Upper lobe of left lung (tissue), 4 donors: ENCODE measurements around the gene STYXL1.

Experiments used
- POLR2A ChIP-seq, 4 donors: fragments of 450-650 bp; IDR thresholded peaks; one replicate each; pipeline ENCODE4 v1.5.1; 2016 to 2017; ENCODE audit warnings: antibody characterized with exemption in 4 of 4, mild to moderate bottlenecking in 2 of 4
- POLR2AphosphoS5 ChIP-seq, 2 donors: sonication (generic); formaldehyde crosslinking; IDR thresholded peaks; one replicate each; pipeline ENCODE4 v1.5.1; 2017; ENCODE audit warnings: antibody characterized with exemption in 2 of 2
- TF ChIP-seq, protein P1 (sequence below), 6 experiments: fragments of 450-650 bp in 4 of 6; fragments of 200-600 bp in 2 of 6; sonication (generic) in 2 of 6; IDR thresholded peaks; one replicate each; pipeline ENCODE4 v1.5.1; 2016 to 2019; ENCODE audit warnings: antibody characterized with exemption in 6 of 6

DNA sequence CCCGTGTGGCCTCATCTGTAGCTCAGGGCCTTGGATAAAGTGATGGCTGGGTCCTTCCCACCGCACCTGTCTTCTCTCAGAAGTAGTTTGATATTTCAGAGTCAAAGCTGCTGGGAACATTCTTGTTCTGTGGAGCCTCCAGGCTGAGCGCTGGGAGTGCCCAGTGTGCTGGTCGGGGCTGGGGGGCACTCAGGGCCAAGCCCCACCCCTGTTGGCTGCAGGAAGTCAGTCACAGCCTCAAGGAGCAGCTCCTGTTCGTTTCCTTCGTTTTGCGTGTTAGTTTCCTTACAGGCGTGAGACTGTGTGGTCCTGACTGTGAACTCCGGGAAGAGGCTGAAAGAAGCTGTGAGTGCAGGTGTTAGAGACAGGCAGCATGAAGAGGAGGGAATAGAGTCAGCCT is 99.6 kb downstream of the STYXL1 start:
- TF ChIP-seq, protein P1, sequence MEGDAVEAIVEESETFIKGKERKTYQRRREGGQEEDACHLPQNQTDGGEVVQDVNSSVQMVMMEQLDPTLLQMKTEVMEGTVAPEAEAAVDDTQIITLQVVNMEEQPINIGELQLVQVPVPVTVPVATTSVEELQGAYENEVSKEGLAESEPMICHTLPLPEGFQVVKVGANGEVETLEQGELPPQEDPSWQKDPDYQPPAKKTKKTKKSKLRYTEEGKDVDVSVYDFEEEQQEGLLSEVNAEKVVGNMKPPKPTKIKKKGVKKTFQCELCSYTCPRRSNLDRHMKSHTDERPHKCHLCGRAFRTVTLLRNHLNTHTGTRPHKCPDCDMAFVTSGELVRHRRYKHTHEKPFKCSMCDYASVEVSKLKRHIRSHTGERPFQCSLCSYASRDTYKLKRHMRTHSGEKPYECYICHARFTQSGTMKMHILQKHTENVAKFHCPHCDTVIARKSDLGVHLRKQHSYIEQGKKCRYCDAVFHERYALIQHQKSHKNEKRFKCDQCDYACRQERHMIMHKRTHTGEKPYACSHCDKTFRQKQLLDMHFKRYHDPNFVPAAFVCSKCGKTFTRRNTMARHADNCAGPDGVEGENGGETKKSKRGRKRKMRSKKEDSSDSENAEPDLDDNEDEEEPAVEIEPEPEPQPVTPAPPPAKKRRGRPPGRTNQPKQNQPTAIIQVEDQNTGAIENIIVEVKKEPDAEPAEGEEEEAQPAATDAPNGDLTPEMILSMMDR (IDR thresholded peaks at IDR 0.05), result no peak
- TF ChIP-seq POLR2AphosphoS5 (IDR thresholded peaks at IDR 0.05) (no peak), POLR2A (IDR thresholded peaks at IDR 0.05) (peak in 1 of 4 donors; percentile 23)
